KMS-11 (cell line): Measurements from ENCODE around the gene SIGLEC12.
A peak's percentile ranks its signal among the peaks of the same experiment; 100 is the strongest.

Source experiments
- H2AFZ ChIP-seq: fragments of 200-600 bp; sonication (generic); 2 replicates; pipeline ENCODE4 v1.6.1; 2016; ENCODE audit warnings: antibody characterized with exemption, mixed run types, low read depth
- H3K27ac ChIP-seq: fragments of 200-600 bp; sonication (generic); 2 replicates; pipeline ENCODE4 v1.6.1; 2016; ENCODE audit warnings: mild to moderate bottlenecking, mixed run types
- H3K27me3 ChIP-seq: fragments of 200-600 bp; sonication (generic); 2 replicates; pipeline ENCODE4 v1.6.1; 2017; ENCODE audit warnings: mild to moderate bottlenecking, low read depth, mixed run types, moderate library complexity; ENCODE audit not compliant: insufficient read depth
- H3K36me3 ChIP-seq: fragments of 200-600 bp; sonication (generic); 2 replicates; pipeline ENCODE4 v1.6.1; 2017; ENCODE audit warnings: mild to moderate bottlenecking, mixed run types; ENCODE audit not compliant: insufficient read depth
- H3K4me1 ChIP-seq: fragments of 200-600 bp; sonication (generic); 2 replicates; pipeline ENCODE4 v1.6.1; 2016; ENCODE audit warnings: mild to moderate bottlenecking, low read depth, mixed run types; ENCODE audit not compliant: poor library complexity, severe bottlenecking
- H3K4me2 ChIP-seq: fragments of 200-600 bp; sonication (generic); 2 replicates; pipeline ENCODE4 v1.7.0; 2016; ENCODE audit warnings: mild to moderate bottlenecking, mixed run types
- H3K4me3 ChIP-seq: fragments of 200-600 bp; sonication (generic); IDR thresholded peaks from 2 replicates; pipeline ENCODE4 v1.6.1; 2017; ENCODE audit warnings: low read depth, low read length, mixed read lengths; ENCODE audit not compliant: insufficient read depth
- H3K79me2 ChIP-seq: fragments of 200-600 bp; sonication (generic); 2 replicates; pipeline ENCODE4 v1.6.1; 2016; ENCODE audit warnings: low read depth, mixed run types; ENCODE audit not compliant: insufficient read depth
- H3K9ac ChIP-seq: fragments of 200-600 bp; sonication (generic); 2 replicates; pipeline ENCODE4 v1.6.1; 2016; ENCODE audit warnings: mild to moderate bottlenecking, mixed run types
- H4K20me1 ChIP-seq: fragments of 200-600 bp; sonication (generic); 2 replicates; pipeline ENCODE4 v1.6.1; 2016; ENCODE audit warnings: mild to moderate bottlenecking, mixed run types; ENCODE audit not compliant: insufficient read depth
- CTCF ChIP-seq: fragments of 200-600 bp; sonication (generic); conservative IDR thresholded peaks from 2 replicates; pipeline ENCODE4 v1.6.1; 2017; ENCODE audit warnings: low read depth, mild to moderate bottlenecking, antibody characterized with exemption, low read length, moderate library complexity, mixed read lengths

The SIGLEC12 gene

GRCh38 chr19:51514866-51515481, 13.4 kb upstream of the SIGLEC12 start:
- Histone ChIP-seq H3K4me1 (no peaks in the 10 kb centered on the region), H3K27me3 (no peaks in the 10 kb centered on the region), H3K4me2 (no peak overlapping the region), H3K9ac (no peak overlapping the region), H3K4me3 (no peak overlapping the region), H3K27ac (no peak overlapping the region), H3K79me2 (no peaks in the 10 kb centered on the region), H2AFZ (no peak overlapping the region), H3K36me3 (no peaks in the 10 kb centered on the region), H4K20me1 (no peaks in the 10 kb centered on the region)
- peak; percentile 87 for TF ChIP-seq CTCF

GRCh38 chr19:51513968-51514367, 12.4 kb upstream of the SIGLEC12 start:
- TF ChIP-seq CTCF = no peak
- Histone ChIP-seq H3K27ac (no peak overlapping the region), H3K79me2 (no peaks in the 10 kb centered on the region), H4K20me1 (no peaks in the 10 kb centered on the region), H3K4me1 (no peaks in the 10 kb centered on the region), H3K27me3 (no peaks in the 10 kb centered on the region), H2AFZ (no peak overlapping the region), H3K9ac (no peak overlapping the region), H3K4me2 (no peak overlapping the region), H3K36me3 (no peaks in the 10 kb centered on the region), H3K4me3 (no peak overlapping the region)

- Histone ChIP-seq H3K4me1 (no peaks in the 10 kb centered on the region), H3K9ac (no peak overlapping the region), H3K36me3 (no peaks in the 10 kb centered on the region), H2AFZ (no peak overlapping the region), H3K27ac (no peak overlapping the region), H3K4me3 (no peak overlapping the region), H3K27me3 (no peaks in the 10 kb centered on the region), H3K4me2 (no peak overlapping the region), H4K20me1 (no peaks in the 10 kb centered on the region), H3K79me2 (no peaks in the 10 kb centered on the region)
- TF ChIP-seq CTCF = no peak
These were observed 9.8 kb upstream of the SIGLEC12 start for GRCh38 chr19:51511353-51511752.

- no peak overlapping the region for H3K27ac ChIP-seq
- no peak overlapping the region for H2AFZ ChIP-seq
- H3K4me2 ChIP-seq = no peak overlapping the region
- H3K9ac ChIP-seq = no peak overlapping the region
- H4K20me1 ChIP-seq = no peaks in the 10 kb centered on the region
- H3K4me1 ChIP-seq = no peaks in the 10 kb centered on the region
- no peaks in the 10 kb centered on the region for H3K27me3 ChIP-seq
- no peaks in the 10 kb centered on the region for H3K36me3 ChIP-seq
- TF ChIP-seq CTCF = no peak
- H3K79me2 ChIP-seq = no peaks in the 10 kb centered on the region
- H3K4me3 ChIP-seq = no peak overlapping the region
These were observed 8.4 kb upstream of the SIGLEC12 start for GRCh38 chr19:51509823-51510660.
